HepG2 (cell line): ENCODE measurements around the gene MYL11. TPM values are rescaled to one million over a fixed set of nuclear protein-coding genes. Genes with fewer than 3 reads are reported as not detected.

ENCODE experiments used
- DR1 ChIP-seq: sonication (generic); formaldehyde crosslinking; IDR thresholded peaks from 2 replicates; pipeline ENCODE4 v1.8.0; 2021; ENCODE audit warnings: mild to moderate bottlenecking, missing genetic modification reagents, inconsistent platforms
- GABPA ChIP-seq, 2 experiments: IDR thresholded peaks; 2 replicates each; pipeline ENCODE4 v1.6.1; 2011 to 2016; ENCODE audit warnings: low read depth in 2 of 2, low read length in 1 of 2, missing biosample characterization in 1 of 2, missing genetic modification characterization in 1 of 2
- IRX3 ChIP-seq: sonication (generic); formaldehyde crosslinking; IDR thresholded peaks from 2 replicates; pipeline ENCODE4 v1.8.1; 2023; ENCODE audit warnings: mild to moderate bottlenecking, low read depth, missing genetic modification reagents, borderline replicate concordance
- MBNL3 ChIP-seq: fragments of 250-450 bp; sonication (Bioruptor Pico); conservative IDR thresholded peaks from 2 replicates; pipeline ENCODE4 v1.8.0; 2022; ENCODE audit warnings: mild to moderate bottlenecking, inconsistent platforms
- NAIF1 ChIP-seq: sonication (generic); formaldehyde crosslinking; IDR thresholded peaks from 2 replicates; pipeline ENCODE4 v1.5.0; 2020; ENCODE audit warnings: mild to moderate bottlenecking, missing genetic modification reagents, borderline replicate concordance
- NFYB ChIP-seq: sonication (generic); formaldehyde crosslinking; IDR thresholded peaks from 2 replicates; pipeline ENCODE4 v1.4.0; 2020; ENCODE audit warnings: missing genetic modification reagents
- PITX1 ChIP-seq: sonication (generic); formaldehyde crosslinking; IDR thresholded peaks from 2 replicates; pipeline ENCODE4 v1.5.1; 2020; ENCODE audit warnings: mild to moderate bottlenecking, missing genetic modification reagents
- RBFOX2 ChIP-seq: fragments of 200-400 bp; formaldehyde crosslinking; IDR thresholded peaks from 2 replicates; pipeline ENCODE4 v1.6.1; 2017; ENCODE audit warnings: low read depth, mild to moderate bottlenecking, low read length
- RFXAP ChIP-seq: sonication (generic); formaldehyde crosslinking; IDR thresholded peaks from 2 replicates; pipeline ENCODE4 v1.4.0; 2020; ENCODE audit warnings: missing genetic modification reagents, borderline replicate concordance
- RXRB ChIP-seq: IDR thresholded peaks from 2 replicates; pipeline ENCODE4 v1.6.1; 2016; ENCODE audit warnings: borderline replicate concordance, missing genetic modification reagents, missing compliant biosample characterization
- WIZ ChIP-seq: sonication (generic); formaldehyde crosslinking; IDR thresholded peaks from 2 replicates; pipeline ENCODE4 v1.5.1; 2020; ENCODE audit warnings: mild to moderate bottlenecking, missing genetic modification reagents
- ZNF10 ChIP-seq: sonication (generic); formaldehyde crosslinking; IDR thresholded peaks from 2 replicates; pipeline ENCODE4 v1.4.0; 2020; ENCODE audit warnings: mild to moderate bottlenecking, low read depth, missing genetic modification reagents, borderline replicate concordance
- ZNF747 ChIP-seq: sonication (generic); formaldehyde crosslinking; IDR thresholded peaks from 2 replicates; pipeline ENCODE4 v1.8.1; 2023; ENCODE audit warnings: missing genetic modification reagents, mild to moderate bottlenecking, borderline replicate concordance
- polyA plus RNA-seq, 8 experiments: library from polyadenylated mRNA; depleted of rRNA in 3 of 8; stranded (reverse) in 7 of 8; unstranded in 1 of 8; fragments of >200 nt; fragmentation: Illumina TruSeq in 4 of 8; extraction: Trizol in 4 of 8; gene quantifications; 2 replicates each; pipeline versions ENCODE4 v1.2.1 to v1.2.3, GENCODE V29; 2011 to 2016; ENCODE audit warnings: low read depth in 4 of 8, missing spikeins in 1 of 8, mixed read lengths in 1 of 8; ENCODE audit not compliant: insufficient read depth in 1 of 8
- total RNA-seq, 5 experiments: library from RNA; depleted of rRNA; stranded (reverse); fragments of >200 nt; fragmentation: Illumina TruSeq; extraction: Trizol; gene quantifications; 2 replicates each; pipeline ENCODE4 v1.2.3, GENCODE V29; 2016; ENCODE audit warnings: low read depth in 1 of 5
- TF ChIP-seq, protein P1 (sequence below), 2 experiments: sonication (generic) in 1 of 2; formaldehyde crosslinking in 1 of 2; IDR thresholded peaks; 2 replicates each; pipeline versions ENCODE4 v1.4.0 to v1.6.1; 2018 to 2020; ENCODE audit warnings: missing genetic modification reagents in 2 of 2, borderline replicate concordance in 1 of 2, low read depth in 1 of 2, mild to moderate bottlenecking in 1 of 2, missing biosample characterization in 1 of 2
- TF ChIP-seq, protein P2 (sequence below): IDR thresholded peaks from 2 replicates; pipeline ENCODE4 v1.6.1; 2016; ENCODE audit warnings: low read depth, borderline replicate concordance
- TF ChIP-seq, protein P3 (sequence below): sonication (generic); formaldehyde crosslinking; conservative IDR thresholded peaks from 2 replicates; pipeline ENCODE4 v1.4.0; 2020; ENCODE audit warnings: mild to moderate bottlenecking, missing genetic modification reagents, moderate library complexity
- TF ChIP-seq, protein P4 (sequence below): sonication (generic); formaldehyde crosslinking; IDR thresholded peaks from 2 replicates; pipeline ENCODE4 v1.4.0; 2020; ENCODE audit warnings: missing genetic modification reagents, borderline replicate concordance
- TF ChIP-seq, protein P5 (sequence below): IDR thresholded peaks from 2 replicates; pipeline ENCODE4 v1.6.1; 2016

Gene MYL11
- total and polyA plus RNA-seq, 2 of the 13 experiments (the other 11 are each of a cell fraction or from before 2014, with no cell fraction given) = not detected

DNA sequence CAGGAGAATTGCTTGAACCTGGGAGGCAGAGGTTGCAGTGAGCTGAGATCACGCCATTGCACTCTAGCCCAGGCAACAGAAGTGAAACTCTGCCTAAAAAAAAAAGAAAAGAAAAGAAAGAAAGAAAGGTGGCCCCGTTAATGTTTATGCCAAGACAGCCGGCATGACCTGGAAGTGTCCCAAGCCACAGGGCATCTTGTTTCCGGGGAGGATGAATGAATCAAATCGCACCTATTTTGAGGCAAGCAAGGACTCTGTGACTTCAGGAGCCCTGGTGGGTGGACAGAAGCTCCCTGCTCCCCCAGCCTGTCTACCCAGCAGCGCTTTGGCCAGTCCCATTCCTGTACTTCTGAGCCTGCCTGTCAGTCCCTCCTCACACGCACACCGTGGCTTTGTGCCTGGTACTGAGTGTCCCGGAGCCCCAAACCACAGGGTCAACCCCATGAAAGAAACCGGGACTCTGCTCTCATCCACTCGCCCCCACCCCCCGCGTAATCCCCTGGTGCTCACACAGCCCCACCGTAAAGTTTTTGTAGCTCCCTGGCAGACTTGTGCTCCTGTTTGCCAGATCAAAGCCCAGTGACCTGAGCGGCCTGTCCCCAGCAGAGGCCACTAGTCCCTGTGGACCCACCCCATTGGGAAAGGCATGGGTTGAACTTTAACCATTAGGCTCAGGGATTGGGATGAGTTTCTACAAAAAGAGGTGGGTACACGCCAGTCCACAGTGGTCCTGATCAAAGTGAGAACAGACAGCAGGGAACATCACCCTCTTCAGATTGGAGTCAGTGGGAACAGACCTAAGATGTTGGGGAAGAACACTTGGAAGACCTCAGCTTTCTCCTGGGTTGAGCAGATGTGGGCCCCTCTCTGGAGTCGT, 38.8 kb upstream of the MYL11 start (continued):
- TF ChIP-seq, protein P1, sequence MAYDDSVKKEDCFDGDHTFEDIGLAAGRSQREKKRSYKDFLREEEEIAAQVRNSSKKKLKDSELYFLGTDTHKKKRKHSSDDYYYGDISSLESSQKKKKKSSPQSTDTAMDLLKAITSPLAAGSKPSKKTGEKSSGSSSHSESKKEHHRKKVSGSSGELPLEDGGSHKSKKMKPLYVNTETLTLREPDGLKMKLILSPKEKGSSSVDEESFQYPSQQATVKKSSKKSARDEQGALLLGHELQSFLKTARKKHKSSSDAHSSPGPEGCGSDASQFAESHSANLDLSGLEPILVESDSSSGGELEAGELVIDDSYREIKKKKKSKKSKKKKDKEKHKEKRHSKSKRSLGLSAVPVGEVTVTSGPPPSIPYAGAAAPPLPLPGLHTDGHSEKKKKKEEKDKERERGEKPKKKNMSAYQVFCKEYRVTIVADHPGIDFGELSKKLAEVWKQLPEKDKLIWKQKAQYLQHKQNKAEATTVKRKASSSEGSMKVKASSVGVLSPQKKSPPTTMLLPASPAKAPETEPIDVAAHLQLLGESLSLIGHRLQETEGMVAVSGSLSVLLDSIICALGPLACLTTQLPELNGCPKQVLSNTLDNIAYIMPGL (CRISPR knock-in tag; IDR thresholded peaks at IDR 0.05; ENCODE audit: borderline replicate concordance in 1 of 2, low read depth in 1 of 2) = peak in 1 of 2 experiments; percentile 88; a peak in 2 of 4 replicates
- peak; percentile 80; the same call in 1 of the 2 replicates for TF ChIP-seq ZNF747 (CRISPR knock-in tag)
- TF ChIP-seq ZNF10 = no peak
- peak; percentile 18; the same call in 1 of the 2 replicates for TF ChIP-seq RBFOX2
- TF ChIP-seq NAIF1 = peak; percentile 91
- TF ChIP-seq IRX3 = peak; percentile 55; the same call in 1 of the 2 replicates
- TF ChIP-seq, protein P2, sequence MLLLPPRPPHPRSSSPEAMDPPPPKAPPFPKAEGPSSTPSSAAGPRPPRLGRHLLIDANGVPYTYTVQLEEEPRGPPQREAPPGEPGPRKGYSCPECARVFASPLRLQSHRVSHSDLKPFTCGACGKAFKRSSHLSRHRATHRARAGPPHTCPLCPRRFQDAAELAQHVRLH (CRISPR knock-in tag) = no peak
- TF ChIP-seq RXRB (CRISPR knock-in tag) = peak; percentile 85
- TF ChIP-seq RFXAP (CRISPR knock-in tag) = no peak
- TF ChIP-seq, protein P3, sequence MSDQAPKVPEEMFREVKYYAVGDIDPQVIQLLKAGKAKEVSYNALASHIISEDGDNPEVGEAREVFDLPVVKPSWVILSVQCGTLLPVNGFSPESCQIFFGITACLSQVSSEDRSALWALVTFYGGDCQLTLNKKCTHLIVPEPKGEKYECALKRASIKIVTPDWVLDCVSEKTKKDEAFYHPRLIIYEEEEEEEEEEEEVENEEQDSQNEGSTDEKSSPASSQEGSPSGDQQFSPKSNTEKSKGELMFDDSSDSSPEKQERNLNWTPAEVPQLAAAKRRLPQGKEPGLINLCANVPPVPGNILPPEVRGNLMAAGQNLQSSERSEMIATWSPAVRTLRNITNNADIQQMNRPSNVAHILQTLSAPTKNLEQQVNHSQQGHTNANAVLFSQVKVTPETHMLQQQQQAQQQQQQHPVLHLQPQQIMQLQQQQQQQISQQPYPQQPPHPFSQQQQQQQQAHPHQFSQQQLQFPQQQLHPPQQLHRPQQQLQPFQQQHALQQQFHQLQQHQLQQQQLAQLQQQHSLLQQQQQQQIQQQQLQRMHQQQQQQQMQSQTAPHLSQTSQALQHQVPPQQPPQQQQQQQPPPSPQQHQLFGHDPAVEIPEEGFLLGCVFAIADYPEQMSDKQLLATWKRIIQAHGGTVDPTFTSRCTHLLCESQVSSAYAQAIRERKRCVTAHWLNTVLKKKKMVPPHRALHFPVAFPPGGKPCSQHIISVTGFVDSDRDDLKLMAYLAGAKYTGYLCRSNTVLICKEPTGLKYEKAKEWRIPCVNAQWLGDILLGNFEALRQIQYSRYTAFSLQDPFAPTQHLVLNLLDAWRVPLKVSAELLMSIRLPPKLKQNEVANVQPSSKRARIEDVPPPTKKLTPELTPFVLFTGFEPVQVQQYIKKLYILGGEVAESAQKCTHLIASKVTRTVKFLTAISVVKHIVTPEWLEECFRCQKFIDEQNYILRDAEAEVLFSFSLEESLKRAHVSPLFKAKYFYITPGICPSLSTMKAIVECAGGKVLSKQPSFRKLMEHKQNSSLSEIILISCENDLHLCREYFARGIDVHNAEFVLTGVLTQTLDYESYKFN (CRISPR knock-in tag) = peak; percentile 95
- no peak for TF ChIP-seq WIZ
- TF ChIP-seq MBNL3 = no peak
- peak; percentile 97 for TF ChIP-seq DR1 (CRISPR knock-in tag)
- TF ChIP-seq, protein P4, sequence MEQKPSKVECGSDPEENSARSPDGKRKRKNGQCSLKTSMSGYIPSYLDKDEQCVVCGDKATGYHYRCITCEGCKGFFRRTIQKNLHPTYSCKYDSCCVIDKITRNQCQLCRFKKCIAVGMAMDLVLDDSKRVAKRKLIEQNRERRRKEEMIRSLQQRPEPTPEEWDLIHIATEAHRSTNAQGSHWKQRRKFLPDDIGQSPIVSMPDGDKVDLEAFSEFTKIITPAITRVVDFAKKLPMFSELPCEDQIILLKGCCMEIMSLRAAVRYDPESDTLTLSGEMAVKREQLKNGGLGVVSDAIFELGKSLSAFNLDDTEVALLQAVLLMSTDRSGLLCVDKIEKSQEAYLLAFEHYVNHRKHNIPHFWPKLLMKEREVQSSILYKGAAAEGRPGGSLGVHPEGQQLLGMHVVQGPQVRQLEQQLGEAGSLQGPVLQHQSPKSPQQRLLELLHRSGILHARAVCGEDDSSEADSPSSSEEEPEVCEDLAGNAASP (CRISPR knock-in tag) = peak; percentile 92; the same call in 1 of the 2 replicates
- 0 out of 2 replicates have a peak, but pooled peaks have one; percentile 4 for TF ChIP-seq GABPA (IDR thresholded peaks at IDR 0.05; ENCODE audit: low read depth, low read length)
- TF ChIP-seq GABPA (CRISPR knock-in tag; IDR thresholded peaks at IDR 0.05; ENCODE audit: low read depth) = no peak
- TF ChIP-seq NFYB = no peak; the same call in 1 of the 2 replicates
- peak; percentile 96 for TF ChIP-seq PITX1 (CRISPR knock-in tag)
- TF ChIP-seq, protein P5, sequence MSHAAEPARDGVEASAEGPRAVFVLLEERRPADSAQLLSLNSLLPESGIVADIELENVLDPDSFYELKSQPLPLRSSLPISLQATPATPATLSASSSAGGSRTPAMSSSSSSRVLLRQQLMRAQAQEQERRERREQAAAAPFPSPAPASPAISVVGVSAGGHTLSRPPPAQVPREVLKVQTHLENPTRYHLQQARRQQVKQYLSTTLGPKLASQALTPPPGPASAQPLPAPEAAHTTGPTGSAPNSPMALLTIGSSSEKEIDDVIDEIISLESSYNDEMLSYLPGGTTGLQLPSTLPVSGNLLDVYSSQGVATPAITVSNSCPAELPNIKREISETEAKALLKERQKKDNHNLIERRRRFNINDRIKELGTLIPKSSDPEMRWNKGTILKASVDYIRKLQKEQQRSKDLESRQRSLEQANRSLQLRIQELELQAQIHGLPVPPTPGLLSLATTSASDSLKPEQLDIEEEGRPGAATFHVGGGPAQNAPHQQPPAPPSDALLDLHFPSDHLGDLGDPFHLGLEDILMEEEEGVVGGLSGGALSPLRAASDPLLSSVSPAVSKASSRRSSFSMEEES = no peak; the same call in none of the 2 replicates
